GM21367 (cell line): Measurements from ENCODE around the gene MRPS14.

Experiments
- ATAC-seq: cut with Tn5 transposase; IDR thresholded peaks from one replicate; pipeline ENCODE4 v1.9.1; 2021; ENCODE audit not compliant: unreplicated experiment

The MRPS14 gene

GRCh38 chr1:174988986-174989385, 34.2 kb downstream of the MRPS14 start:
- ATAC-seq = no peak

DNA sequence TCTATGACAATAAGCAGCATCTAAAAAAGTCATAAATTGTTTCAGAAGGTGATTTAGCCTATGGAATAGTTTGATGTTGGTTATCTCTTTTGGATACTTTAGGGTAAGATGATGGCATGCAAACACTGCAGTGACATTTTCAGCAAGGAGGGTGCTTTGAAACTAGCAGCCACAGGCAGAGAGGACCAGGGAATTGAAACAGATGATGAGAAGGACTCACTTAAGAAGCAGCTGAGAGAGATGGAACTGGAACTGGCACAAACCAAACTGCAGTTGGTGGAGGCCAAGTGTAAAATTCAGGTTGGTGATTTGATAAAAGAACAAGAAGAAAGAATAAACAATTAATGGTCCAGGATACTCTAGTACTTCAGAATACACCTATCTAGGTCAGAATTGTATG, 34.7 kb downstream of the MRPS14 start:
- ATAC-seq = no peak

- ATAC-seq = no peak
Observed at GRCh38 chr1:174984952-174985351, 38.3 kb downstream of the MRPS14 start.

DNA sequence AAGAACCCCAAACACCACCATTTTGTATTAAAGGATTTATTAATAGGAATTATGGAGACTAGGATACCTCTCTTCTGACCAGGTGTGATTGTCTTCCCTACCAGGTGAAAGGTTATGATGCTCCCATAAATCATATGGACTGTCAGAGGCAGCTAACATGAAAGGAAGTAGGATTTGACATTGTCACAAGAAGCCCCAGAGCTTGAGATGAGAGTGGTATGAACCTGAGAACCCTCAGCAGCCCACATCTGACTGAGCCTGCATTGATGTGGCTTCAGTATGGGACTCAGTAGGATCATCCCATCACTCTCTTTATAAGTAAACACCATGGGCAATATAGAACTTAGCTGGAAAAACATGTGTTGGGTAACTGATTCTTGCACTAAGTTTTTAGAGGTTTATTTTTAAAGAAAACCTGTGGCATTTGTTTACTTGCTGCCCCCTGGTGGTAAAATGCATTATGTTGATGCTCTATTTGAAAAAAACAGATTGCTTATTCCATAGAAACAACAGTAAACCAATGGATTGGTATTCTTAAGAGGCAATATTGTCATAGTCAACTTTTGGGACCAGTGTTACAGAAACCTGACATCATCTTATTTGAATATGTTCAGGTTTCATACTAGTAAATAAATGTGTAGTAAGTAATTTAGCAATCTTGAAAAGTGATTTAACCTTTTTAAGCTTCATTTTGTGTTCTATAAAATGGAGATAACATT, 40.1 kb downstream of the MRPS14 start:
- ATAC-seq = no peak

DNA sequence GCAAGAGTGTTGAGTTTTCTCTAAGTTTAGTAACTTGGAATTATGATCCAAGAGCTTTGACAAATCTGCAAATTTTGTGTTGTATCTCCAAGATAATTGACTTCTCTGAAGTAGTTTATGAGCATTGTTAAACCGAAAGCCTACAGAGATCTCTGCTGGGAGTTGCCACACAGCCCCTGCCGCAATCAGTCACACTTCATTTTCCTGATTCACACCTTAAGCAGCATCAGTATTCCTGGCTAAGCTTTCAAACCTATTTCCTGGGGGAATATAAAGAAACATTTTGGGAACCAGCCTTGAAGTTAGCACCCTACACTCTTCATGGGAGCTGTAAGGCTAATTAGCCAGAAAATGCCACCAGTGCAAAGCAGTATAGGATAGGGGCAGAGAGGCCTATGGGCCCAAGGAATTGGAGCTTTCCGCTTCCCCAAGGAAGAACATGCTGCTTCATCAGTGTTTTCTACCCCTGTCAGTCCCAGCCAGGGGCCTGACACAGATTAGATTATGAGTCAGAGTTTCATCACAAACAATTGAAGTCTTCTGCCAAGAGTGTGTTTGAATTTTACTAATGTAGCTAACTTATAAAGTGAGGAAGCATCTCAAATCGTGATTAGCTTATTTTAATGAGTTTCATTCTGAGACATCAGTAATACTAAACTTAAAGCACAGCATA, 46.7 kb downstream of the MRPS14 start:
- ATAC-seq = no peak

DNA sequence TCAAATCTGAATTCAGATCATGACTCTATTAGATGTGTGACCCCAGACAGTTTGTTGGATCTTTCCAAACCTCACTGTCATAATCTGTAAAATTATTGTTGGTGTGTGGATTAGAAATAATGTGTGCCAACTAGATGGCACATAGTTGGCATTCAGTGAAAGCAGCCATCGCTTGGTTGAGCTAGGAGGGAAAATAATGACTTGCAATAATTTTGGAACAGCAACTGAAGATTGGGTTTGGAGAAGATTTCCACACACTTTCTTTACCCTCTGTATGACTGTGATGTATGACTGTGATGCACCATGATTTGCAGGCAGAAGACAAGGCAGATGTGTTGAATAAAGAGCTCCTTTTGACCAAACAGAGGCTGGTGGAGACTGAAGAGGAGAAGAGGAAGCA, 47.5 kb downstream of the MRPS14 start:
- no peak for ATAC-seq

DNA sequence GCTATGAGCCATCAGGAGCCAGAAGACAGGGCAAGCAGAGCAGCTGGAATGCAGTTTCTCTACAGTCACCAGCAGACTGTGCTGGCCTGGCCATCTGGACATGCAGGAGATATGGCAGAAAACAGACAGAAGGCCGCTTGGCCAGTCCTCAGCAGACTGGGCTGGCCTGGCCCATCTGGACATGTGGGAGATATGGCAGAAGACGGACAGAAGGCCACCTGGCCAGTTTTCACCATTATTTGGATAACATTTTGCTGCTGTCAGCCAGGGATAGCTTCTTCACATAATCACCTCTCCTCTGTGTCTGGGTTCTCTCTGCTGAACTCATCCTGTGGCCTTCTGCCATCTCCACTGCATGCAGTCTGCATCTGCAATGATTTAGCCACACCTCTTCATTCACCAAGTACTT, 48.5 kb downstream of the MRPS14 start:
- ATAC-seq = no peak

- no peak for ATAC-seq
Observed at GRCh38 chr1:174971902-174972301, 51.3 kb downstream of the MRPS14 start.

- no peak for ATAC-seq
Observed at GRCh38 chr1:174971466-174971865, 51.8 kb downstream of the MRPS14 start.

DNA sequence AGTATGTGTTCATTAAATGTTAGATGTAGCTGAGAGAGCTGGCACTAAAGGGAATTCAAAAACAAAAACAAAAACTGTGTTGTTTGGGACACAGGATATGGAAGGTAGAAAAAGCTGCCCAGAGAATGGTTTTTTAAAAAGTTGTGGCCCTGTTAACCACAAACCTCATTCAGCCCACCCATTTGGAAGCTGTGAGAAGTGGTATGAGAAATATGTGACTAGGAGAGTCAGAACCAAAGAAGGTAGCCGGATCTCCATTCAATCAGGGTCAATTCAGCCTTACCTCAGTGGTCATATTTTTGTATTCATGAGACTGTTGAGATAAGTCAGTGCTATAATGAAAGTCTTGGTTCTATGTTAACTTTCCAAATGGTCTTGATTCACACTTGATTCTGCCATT, 53.2 kb downstream of the MRPS14 start:
- ATAC-seq = no peak

- peak; percentile 77 for ATAC-seq
Observed at GRCh38 chr1:174968750-174969244, 54.4 kb downstream of the MRPS14 start.

DNA sequence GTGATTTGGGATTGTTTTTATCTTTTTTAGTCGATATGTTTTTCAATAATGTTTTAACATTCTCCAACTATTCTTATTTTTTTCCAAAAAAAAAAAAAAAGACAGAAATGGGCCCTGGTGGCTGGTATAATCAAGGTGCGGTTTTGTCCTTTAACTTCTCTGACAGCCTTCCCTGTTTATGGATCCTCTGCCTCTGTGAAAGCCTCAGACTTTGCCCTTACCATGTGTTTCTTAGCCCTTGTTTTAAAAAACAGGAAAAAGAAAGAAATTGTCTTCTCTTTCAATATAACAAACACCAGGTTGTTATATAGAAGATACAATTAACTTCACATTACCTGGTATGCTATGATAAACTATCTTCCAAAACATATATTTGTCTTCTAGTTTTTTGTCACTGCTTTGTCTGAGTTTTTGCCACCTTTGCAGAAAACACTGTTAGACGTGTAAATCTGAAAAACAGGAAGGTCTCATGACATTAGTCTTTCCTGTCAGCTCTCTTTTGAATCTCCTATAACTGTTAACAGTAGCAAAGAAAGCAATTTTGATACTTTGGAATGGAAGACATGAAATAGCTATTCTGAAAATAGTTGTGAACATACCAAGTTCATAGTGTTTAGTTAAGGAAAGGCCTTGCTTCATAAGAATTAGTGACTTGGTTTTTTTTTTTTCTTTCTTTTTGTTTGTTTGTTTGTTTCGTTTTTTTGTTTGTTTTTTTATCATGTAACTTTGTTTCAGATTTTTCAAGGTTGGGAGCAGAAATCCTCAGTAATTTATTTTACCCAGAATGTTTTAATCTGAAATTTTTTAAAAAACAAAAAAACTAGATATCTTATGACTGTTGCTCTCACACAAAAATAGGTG, 55.1 kb downstream of the MRPS14 start:
- no peak for ATAC-seq

- ATAC-seq = no peak
Observed at GRCh38 chr1:174966008-174966572, 57.1 kb downstream of the MRPS14 start.

DNA sequence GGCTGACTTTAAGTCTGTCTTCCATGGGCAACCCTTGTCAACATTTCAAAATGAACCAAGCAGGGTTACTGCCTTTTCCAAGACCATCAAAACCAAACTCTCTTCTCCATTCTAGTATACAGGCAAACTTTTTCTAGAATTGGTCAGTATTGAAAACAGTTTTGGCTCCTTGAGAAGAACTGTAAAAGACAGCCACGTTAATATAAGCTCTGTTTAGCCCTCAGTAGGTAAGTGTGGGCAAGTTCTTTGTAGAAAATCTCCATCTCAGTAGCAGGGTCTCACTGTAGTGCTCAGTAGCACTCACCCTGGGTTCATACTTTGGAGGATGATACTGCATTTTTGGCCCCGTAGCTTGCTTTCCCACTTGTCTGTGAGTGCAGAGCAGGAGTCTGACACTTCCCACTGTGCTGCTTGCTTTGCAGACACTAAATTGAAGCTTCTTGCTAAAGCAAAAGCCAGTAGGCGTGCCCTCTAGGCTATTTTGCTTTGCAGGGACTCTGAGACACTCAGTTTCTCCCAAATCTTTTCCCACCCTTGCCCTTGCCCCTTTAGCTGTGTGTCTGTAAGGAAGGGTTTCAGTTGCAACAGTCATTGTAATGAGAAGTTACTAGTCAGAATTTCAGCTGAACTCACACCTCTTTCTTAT, 57.7 kb downstream of the MRPS14 start:
- no peak for ATAC-seq

DNA sequence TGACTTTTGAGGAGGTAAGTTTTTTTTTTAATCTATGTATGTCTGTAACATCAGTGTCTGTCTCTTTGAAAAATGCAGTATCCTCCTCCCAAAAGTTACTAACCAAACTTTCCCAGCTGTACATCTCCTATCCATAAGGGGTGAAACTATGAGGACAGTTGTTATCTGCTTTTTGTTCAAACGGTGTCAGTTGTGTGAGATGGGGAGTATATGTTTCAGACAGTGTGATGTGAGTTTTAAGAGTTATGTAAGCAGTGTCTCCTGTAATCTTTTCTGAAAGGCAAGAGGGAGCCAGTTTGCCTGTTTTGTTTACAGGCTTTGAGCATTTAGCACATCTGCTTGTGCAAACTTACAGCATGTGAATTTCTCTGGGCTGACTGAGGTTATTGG, 58.3 kb downstream of the MRPS14 start:
- ATAC-seq = no peak

GRCh38 chr1:174964261-174964971, 58.8 kb downstream of the MRPS14 start:
- no peak for ATAC-seq

DNA sequence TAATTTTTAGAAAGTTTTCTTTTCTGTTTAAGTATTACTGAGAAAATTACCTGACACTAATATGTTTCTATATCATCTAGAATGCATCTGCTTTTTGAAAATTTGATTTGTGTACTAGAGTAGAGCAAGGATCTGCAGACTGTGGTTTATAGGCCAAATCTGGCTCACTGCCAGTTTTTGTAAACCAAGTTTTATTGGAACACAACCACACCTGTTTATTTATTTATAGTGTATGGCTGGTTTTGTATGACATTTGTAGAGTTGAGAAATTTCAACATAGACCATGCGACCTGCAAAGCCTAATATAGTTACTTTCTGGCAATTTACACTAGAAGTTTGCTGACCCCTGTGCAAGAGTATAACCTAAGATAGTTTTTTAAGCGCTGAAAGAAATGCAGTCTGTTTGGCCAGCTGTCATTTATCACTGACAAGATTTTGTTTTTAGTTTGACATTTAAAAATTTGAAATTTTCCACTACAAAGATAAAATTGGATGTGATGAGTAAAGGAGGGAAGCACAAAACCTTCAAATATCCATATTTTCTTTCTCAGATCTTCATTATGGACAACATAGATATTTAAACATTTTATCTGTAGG, 59.6 kb downstream of the MRPS14 start:
- no peak for ATAC-seq
